BE2C (cell line): ENCODE measurements around the gene NECTIN1.

Experiments
- DNase-seq: peaks from one replicate; pipeline ENCODE4 v3.0.0-alpha.2; 2020
- H3K27me3 ChIP-seq: fragments of 250-450 bp; sonication (Bioruptor Pico); 2 replicates; pipeline ENCODE4 v1.5.1; 2020; ENCODE audit warnings: mild to moderate bottlenecking
- H3K36me3 ChIP-seq: fragments of 250-450 bp; sonication (Bioruptor Pico); 2 replicates; pipeline ENCODE4 v1.5.1; 2020; ENCODE audit warnings: mild to moderate bottlenecking
- H3K4me1 ChIP-seq: fragments of 250-450 bp; sonication (Bioruptor Pico); 2 replicates; pipeline ENCODE4 v1.5.1; 2020
- H3K4me3 ChIP-seq: 2 replicates; pipeline ENCODE4 v1.5.1; 2011; ENCODE audit warnings: low read depth, low read length
- H3K9me3 ChIP-seq: fragments of 250-450 bp; sonication (Bioruptor Pico); 2 replicates; pipeline ENCODE4 v1.5.1; 2020
- CTCF ChIP-seq: IDR thresholded peaks from 2 replicates; pipeline ENCODE4 v1.5.1; 2012; ENCODE audit warnings: mild to moderate bottlenecking, low read depth, low read length

NECTIN1 gene

GRCh38 chr11:119625206-119625978 lies 103.6 kb downstream of the NECTIN1 start:
- peaks cover 10% of the 10 kb centered on the region for H3K4me1 ChIP-seq
- no peak for TF ChIP-seq CTCF
- no peak for DNase-seq

GRCh38 chr11:119624629-119625028 lies 104.4 kb downstream of the NECTIN1 start:
- DNase-seq, result no peak
- Histone ChIP-seq H3K9me3 (no peaks in the 10 kb centered on the region), H3K27me3 (no peaks in the 10 kb centered on the region), H3K4me3 (no peak overlapping the region), H3K36me3 (no peaks in the 10 kb centered on the region), H3K4me1 (peaks cover 10% of the 10 kb centered on the region)
- TF ChIP-seq CTCF, result no peak; the same call in 1 of the 2 replicates

More at GRCh38 chr11:119625206-119625978, 103.6 kb downstream of the NECTIN1 start:
- Histone ChIP-seq H3K36me3 (no peaks in the 10 kb centered on the region), H3K27me3 (no peaks in the 10 kb centered on the region), H3K4me3 (no peak overlapping the region), H3K9me3 (no peaks in the 10 kb centered on the region)

DNA sequence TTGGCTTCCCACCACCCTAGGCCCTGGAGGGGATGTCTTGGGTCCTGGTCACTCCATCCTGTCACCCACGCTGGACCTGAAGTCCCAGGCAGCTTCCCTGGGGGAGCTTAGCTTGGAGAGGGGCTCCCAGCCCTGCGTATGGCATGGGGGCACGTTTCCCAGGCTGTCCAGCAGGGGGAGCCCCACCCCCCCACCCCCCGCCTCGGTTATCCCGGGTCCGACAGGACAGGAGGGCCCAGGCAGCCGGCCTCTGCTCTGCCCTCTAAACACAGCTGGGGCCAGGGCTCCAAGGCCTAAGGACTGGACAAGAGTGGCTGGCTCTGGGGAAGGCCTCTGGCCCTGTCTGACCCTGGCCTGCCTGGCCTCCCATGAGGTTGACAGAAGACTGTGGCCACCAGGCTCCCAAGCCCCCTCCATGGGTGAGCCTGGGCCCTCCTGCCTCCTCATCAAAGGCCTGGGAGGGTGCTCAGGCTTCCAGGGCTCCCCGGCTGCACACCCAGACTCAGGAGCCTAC lies 104.8 kb downstream of the NECTIN1 start:
- H3K4me1 ChIP-seq, result peaks cover 10% of the 10 kb centered on the region
- H3K27me3 ChIP-seq, result no peaks in the 10 kb centered on the region
- peak; percentile 47 for TF ChIP-seq CTCF
- no peaks in the 10 kb centered on the region for H3K36me3 ChIP-seq
- no peaks in the 10 kb centered on the region for H3K9me3 ChIP-seq
- DNase-seq, result peak; percentile 31
- no peak overlapping the region for H3K4me3 ChIP-seq

GRCh38 chr11:119623682-119624081 lies 105.3 kb downstream of the NECTIN1 start:
- Histone ChIP-seq H3K4me1 (peaks cover 10% of the 10 kb centered on the region), H3K36me3 (no peaks in the 10 kb centered on the region), H3K4me3 (no peak overlapping the region), H3K27me3 (no peaks in the 10 kb centered on the region), H3K9me3 (no peaks in the 10 kb centered on the region)
- DNase-seq, result no peak
- TF ChIP-seq CTCF, result no peak

DNA sequence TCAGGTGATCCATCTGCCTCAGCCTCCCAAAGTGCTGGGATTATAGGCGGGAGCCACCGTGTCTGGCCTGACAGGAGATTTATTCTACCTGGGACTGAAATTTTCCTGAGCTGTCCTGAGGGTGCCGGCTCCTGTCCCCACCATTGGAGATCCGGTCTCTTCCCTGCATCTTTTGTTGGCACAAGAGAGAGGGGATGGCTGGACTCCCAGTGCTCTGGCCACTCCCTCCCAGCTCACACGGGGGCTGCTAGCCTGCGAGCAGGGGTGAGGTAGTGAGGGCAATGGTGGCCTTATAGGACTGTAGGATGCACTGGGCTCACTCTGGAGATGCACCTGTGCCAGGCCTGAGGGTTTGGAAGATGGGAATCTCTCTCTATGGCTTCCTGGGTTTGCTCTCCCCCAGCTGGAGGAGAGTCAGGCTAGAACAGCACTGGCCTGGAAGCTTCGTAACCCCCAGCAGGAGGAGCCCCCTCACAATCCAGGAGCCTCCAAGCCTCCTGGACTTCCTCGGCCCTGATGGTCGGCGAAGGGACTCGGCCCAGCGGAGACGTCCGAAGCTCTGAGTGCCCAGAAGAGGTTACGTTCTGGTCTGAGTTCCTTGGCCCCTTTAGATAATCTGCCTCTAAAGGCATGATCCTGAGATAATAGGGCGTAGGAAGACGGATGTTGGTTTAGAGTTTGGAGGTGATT lies 106.4 kb downstream of the NECTIN1 start:
- Histone ChIP-seq H3K36me3 (no peaks in the 10 kb centered on the region), H3K27me3 (no peaks in the 10 kb centered on the region), H3K4me3 (no peak overlapping the region), H3K9me3 (no peaks in the 10 kb centered on the region), H3K4me1 (peaks cover 10% of the 10 kb centered on the region)
- no peak for DNase-seq
- TF ChIP-seq CTCF, result no peak; the same call in 1 of the 2 replicates

- DNase-seq, result no peak
- Histone ChIP-seq H3K4me1 (peaks cover 3% of the 10 kb centered on the region; the same call in 1 of the 2 replicates), H3K4me3 (no peak overlapping the region), H3K36me3 (no peaks in the 10 kb centered on the region), H3K9me3 (no peaks in the 10 kb centered on the region), H3K27me3 (no peaks in the 10 kb centered on the region)
- TF ChIP-seq CTCF, result no peak
Observed at GRCh38 chr11:119619665-119620064, 109.3 kb downstream of the NECTIN1 start.
